Left lobe of liver (tissue), 2 donors: ENCODE data around the gene TEAD2. TPM values are rescaled to one million over a fixed set of nuclear protein-coding genes. Genes with fewer than 3 reads are reported as not detected.
A peak's percentile ranks its signal among the peaks of the same experiment; 100 is the strongest.

Source experiments
- ATAC-seq: fragments of 200-7000 bp; cut with Tn5 transposase; one replicate; pipeline ENCODE4 v1.9.1; 2020; ENCODE audit warnings: mild to moderate bottlenecking, moderate library complexity
- DNase-seq: peaks from one replicate; pipeline ENCODE4 v3.0.0-alpha.2; 2020; ENCODE audit warnings: low spot score
- total RNA-seq: library from RNA; stranded (reverse); gene quantifications from one replicate; pipeline ENCODE4 v1.2.1, GENCODE V29; 2021
- donor health status: DM: no; HTN: no; CAD: no; lungs with moderate emphysema.
- donor health status: DM: no; HTN: yes; CAD: no.

TEAD2 gene
- 5.1 TPM for total RNA-seq

DNA sequence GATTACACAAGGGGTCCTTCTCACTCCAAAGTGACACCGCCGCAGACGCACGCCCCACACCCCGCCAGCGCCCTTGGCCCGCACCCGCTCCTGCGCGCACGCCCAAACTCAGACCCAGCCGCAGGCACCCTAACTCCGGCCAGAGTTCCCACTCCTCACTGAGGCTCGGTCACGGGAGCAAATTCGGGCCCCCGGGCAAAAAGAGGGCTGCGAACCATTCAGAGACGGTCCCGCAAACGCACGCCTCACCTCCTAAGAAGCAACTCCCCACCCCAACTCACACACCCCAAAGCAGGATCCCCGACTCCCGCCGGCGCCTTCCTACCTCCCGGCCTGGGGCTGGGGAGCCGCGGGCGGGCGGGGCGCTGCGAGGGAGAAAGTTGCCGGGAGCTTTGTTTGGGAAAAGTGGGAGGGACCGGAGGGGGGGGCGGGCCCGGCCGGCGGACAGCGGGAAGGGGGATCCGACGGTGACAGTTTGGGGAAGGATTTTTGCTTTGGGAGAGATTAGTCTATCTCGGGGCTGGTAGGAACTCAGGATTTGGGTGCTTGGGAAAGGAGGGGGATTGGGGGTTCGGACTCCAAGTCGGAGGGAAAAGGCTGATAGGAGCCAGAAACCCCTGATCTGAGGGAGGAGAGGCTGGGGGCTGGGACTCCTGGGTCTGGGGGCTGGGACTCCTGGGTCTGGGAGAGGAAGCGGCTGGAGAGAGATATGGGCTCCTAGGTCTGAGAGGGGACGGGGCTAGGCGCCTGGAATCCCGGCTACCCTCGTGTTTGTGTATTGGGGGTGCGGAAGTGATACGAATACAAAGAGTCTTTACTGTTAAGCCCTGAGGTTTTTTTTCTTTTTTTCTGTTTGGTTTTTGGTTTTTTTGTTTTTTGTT, at the start of gene TEAD2:
Gene TEAD2 (minus strand): TSS at position 369 of the 881 bp plus-strand sequence. CDS start 2,341 bp downstream, outside the sequence.
- DNase-seq (peak; percentile 64), ATAC-seq (peak; percentile 61)

DNA sequence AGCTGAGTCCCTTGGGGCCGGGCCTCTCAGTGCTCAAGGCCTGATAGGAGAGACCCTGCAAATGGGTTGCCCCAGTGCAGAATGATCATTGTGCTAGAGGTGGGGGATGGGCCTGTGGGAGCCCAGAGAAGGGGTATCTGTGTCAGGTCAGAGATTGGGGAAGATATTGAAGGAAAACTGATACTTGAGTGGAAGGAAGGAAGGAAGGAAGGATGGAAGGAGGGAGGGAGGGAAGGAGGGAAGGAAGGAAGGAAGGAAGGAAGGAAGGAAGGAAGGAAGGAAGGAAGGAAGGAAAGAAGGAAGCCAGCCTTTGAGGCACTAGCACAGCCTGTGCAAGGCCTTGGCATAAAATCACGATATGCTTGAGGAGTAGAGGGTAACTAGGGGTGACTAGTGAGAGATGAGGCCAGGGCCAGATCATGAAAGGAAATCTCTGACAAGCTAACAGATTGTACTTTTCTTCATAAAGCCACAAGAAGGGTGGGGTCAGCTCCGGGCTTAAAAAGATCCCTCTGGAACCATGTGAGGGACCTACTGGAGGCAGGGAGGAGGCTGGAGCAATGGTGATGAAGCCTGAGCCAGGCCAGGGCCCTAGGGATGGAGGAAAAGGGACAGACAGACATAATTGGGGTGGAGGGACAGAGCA, 49.6 kb upstream of the TEAD2 start:
- DNase-seq (no peak), ATAC-seq (no peak)

DNA sequence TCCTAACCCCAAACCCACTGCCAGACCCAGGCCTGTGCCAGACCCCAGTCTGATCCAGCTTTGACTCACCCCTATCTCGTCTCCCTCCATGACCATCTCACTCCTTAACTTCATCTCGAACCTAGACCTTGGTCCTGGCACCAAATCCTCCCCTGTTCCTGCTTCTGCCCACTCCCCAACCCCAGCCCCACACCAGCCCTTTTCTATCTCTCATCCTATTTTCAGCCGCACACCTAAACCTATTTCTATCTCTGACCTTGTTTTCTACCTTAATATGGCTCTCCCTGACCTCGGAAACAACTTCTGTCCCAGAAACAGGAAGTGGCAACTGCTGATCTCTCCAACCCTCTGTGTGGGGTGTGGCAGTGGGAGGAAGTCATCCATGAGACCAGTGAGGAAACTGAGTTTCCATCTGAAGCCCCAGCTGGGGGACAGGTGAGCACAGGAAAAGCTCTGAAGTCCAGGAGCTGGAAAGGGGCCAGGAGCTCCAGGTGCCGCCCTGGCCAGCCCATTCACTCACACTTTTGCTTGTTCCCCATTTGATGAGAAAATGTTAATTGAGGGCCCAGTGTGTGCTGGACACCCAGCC, 47.3 kb upstream of the TEAD2 start:
- no peak for ATAC-seq

DNA sequence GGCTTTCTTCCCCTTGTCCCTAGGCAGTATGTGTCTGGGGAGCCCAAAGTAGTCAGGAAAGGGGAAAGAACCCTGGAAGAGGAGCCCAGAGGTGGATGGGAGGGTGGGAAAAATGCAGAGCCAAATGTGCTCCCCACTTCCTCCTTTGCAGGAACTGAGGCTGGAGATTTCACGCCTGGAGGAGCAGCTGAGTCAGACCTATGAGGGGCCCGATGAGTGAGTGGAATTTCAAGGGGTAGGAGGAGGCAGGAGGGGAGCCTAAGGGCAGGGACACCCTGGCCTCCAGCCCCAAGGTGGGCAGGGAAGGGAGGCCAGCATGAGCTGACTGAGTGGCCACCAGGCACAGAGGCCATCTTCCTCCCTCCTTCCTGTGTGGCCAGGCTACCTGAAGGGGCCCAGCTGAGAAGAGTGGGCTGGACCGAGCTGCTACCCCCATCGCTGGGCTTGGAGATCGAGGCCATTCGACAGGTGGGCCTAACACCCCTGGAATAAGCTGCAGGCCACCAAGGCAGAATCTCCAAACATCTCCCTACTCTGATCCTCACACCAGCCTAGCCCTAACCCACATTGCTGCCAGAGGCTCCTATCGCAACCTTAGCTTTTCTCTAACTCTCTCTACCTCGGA, 46.7 kb upstream of the TEAD2 start:
- DNase-seq (no peak), ATAC-seq (no peak)

More for the DNA sequence above, 47.3 kb upstream of the TEAD2 start:
- DNase-seq, result no peak

DNA sequence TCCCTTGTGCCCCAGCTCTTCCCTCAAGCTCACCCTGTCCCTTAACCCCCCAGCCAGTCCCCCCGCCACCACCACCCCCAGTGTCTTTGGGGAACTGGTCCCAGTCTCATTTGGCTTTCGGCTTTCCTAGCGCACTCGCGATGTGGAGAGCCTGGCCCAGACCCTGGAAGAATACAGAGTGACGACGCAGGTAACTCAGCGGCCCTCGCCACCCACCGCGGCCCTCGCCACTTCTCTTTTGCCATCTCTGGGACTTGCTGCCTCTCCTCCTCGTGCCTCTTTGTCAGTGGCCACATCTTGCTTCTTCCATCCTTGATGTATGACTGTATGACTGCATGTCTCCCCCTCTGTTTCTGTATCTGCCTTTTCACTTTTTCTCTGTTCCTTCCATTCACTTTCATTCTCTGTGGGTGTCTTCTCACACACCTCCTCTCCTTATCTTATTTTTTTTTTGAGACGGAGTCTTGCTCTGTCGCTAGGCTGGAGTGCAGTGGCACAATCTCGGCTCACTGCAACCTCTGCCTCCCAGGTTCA, 45.3 kb upstream of the TEAD2 start:
- DNase-seq (no peak), ATAC-seq (no peak)

DNA sequence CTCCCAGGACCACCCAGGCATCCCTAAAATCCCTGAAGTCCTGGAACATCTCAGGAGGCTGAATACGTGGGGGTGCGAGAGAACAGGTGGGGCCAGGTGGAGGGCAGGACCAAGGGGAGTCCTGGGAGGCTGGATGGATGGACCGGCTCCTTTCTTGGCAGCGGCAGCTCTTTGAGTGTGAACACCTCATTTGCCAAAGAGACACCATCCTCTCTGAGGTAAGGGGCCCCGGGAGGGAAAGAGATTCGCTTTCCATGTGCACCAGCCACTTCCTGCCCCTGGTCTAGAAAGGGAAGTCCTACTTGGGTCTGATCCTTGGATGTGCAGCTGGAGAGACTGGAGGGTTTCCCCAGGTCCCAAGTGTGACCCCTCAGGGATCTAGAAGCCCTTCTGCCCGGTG, 44.9 kb upstream of the TEAD2 start:
- ATAC-seq (no peak), DNase-seq (no peak)

DNA sequence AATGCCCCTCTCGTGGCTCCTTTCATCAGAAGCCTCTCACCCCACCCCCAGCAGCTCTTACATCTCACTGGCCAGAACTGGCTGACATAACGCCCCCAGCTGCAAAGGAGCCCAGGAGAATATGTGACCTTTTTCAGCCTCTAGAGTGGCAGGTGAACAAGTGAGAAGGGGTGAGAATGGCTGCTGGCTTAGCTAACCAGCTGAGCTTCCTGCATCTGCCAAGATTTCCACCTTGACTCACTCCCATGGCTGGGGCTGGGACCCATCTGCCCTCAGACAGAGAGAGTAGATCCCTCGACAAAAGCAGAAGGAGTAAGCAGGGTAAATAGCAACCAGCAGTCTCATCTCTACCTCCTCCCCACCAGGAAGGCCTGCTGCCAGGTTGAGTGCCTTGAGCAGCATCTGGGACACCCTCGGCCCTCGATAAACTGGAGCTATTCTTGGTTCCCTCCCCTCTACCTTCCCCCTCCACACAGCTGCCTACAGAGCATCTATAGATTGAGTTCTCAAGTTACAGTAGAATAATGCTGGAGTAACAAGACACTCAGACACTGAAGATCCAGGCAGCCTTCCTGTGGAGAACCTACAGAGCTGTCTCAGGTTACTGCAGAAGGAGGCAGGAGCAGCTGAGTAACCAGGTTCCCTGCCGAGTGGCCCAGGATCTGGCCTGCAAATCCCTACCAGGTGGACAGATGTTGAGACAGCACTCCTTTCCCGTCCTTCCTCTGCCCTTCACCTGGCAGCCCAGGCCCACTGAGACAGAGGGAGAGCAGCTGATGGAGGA, 41.4 kb upstream of the TEAD2 start:
- DNase-seq, result no peak
- ATAC-seq, result no peak

DNA sequence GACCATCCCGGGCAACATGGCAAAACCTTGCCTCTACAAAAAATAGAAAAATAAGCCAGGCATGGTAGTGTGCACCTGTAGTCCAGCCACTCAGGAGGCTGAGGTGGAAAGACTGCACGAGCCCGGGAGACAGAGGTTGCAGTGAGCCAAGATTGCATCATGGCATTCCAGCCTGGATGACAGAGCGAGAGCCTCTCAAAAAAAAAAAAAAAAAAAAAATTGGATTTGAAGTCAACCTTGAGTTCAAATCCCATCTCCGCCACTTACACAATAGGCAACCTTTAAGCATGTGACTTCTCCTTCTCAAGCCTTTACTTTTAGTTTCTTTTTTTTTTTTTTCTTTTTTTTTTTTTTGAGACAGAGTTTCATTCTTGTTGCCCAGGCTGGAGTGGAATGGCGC, 37.8 kb upstream of the TEAD2 start:
- ATAC-seq, result peak; percentile 53
- DNase-seq, result no peak

DNA sequence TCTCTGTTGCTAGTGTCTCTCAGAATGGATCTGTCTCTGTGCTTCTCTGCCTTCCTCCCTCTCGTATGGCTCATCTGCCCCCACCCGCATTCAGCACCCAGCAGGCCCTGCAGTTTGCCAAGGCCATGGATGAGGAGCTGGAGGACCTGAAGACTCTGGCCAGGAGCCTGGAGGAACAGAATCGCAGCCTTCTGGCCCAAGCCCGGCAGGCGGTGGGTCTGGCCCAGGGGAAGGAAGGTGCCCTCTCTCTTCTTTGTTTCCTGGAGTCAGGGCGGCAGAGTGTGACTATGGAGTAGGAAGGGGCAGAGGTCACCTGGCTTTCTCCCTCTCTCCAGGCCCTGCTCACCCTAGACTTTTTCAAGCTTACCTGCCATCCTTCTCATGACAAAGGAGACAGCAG, 36.7 kb upstream of the TEAD2 start:
- no peak for ATAC-seq
- DNase-seq, result no peak

DNA sequence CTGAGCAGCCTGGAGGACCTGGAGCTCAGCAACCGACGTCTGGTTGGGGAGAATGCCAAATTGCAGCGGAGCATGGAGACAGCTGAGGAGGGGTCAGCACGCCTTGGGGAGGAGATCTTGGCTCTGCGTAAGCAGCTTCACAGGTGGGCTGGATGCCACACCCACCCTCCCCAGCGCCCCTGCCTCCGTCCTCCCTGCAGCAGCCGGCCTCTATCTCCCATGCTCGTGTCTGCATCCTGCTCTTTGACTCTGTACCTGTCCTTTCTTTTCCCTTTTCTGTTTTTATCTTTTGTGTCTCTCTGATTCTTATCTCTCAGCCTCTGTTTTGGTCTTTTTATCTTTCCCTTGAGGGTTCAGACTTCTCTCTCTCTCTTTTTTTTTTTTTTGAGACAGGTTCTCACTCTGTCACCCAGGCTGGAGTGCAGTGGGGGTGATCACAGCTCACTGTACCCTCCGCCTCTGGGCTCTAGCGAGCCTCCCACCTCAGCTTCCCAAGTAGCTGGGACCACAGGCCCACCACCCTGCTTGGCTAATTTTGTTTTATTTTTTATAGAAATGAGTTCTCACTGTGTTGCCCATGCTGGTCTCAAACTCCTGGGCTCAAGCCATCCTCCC, 35.9 kb upstream of the TEAD2 start:
- DNase-seq, result no peak
- no peak for ATAC-seq

DNA sequence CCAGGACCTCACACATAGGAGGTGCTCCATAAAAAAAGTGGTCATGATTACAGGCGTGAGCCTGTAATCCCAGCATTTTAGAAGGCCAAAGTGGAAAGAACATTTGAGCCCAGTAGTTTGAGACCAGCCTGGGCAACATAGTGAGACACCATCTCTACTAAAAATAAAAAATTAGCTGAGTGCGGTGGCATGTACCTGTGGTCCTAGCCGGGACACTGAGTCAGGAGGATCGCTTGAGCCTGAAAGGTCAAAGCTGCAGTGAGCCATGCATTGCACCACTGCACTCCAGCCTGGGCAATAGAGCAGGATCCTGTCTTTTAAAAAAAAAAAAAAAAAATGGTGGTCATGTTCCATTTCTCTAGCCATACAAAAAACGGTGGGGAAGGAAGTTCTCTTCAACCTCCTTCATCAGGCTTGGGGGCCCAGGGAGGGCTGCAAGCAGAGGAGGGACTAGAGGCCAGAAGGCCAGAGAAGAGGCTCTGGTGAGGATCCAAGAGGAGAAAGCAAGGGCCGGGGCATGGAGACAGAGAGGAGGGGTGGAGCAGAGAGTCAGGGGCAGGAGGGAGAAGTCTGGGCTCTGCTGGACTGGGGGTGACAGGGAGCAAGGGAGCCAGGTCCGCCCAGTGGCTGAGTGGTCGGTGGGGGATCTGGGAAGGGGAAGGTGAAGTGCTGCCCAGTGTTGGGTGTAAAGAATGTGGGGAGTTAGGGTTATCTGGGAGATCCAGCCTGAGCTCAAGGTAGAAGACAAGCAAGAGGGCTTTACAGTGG, 34.7 kb upstream of the TEAD2 start:
- DNase-seq (no peak), ATAC-seq (no peak)

DNA sequence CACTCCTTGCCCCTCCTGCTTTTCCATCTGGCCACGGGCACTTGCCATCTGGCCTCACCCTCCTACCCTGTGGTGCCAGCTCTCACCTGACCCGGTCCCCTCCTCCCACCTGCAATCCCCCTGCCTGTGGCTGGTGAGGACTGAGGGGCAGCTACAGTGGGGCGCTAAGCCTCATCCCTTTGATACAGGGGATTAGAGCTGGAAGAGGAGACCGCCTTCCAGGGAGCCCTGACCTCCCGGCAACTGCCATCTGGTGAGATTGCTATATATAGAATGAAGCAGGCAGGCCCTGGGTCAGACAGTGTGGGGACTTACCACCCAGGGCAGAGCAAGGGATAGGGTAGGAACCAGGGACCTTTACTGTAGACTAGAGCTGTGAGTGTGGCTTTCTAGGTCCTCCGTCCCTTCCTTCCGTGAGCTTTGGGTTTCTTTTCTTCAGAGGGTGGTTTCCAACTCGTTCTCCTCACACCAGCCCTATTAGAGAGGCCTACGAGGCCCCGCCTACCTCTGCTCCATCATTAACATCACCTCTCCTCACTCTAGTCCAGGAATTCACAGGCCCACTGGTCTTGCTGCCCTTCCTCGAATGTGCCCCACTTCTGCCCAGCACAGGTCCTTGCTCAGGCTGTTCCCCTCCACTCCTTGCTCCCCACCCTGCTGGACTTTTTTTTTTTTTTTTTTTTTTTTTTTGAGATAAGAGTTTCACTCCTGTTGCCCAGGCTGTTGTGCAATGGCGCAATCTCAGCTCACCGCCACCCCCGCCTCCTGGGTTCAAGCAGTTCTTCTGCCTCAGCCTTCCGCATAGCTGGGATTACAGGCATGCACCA, 33.6 kb upstream of the TEAD2 start:
- ATAC-seq (no peak), DNase-seq (no peak)

DNA sequence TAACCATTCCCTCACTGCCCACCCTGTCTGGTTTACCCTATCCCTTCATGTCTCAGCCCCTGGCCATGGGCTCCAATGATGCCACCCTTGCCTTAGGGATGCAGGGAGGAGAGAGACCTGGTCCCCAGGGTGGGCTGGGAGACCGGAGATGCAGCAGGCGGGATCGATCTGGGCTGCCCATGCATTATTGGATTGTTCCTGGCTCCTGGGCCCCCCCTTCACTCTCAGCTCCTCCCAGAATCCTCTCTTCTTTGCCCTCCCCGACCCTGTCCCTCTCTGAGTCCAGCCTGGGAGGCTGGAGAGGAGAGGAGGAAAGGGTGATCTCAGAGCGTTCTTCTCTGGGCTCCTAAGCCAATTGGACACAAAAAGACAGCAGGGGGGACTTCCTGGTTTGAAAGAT, 31.7 kb upstream of the TEAD2 start:
- ATAC-seq (no peak), DNase-seq (no peak)

DNA sequence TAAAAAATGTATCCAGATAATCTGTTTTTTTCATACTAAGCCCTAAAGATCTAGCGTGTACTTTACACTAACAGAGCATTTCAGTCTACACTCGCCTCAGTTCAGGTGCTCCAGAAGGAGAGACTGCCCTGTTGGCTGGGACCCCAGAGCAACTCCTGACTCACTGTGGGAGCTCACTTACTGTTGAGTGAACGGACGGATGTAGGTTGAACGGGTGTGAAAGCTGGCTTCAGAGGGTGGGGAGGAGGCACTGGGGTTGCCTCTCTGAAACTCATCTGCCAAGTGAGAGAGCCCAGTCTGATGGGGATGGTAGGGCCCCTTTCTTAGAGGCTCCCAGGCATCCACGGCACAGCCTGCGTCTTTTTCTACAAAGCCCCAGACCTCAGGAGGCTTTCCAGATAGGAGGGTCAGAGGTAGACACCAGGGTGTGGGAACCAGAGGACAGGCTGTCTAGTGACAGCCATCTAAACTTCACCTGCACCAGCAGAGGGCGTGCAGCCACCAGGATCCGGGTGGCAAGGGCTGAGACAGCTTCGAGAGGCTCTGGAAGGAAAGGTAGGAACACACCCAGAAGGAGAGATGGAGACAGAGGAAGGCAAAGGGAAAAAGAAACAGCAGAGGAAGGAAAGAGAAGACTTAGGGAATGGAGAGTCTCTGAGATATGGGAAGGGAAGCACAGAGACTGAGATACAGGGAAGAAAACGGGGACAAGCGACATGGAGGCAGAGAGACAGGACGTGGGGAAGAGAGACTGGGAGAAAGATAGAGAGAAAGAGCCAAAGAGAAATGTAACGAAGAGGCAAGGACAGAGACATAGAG, 29.6 kb upstream of the TEAD2 start:
- ATAC-seq (peak; percentile 91), DNase-seq (peak; percentile 74)

DNA sequence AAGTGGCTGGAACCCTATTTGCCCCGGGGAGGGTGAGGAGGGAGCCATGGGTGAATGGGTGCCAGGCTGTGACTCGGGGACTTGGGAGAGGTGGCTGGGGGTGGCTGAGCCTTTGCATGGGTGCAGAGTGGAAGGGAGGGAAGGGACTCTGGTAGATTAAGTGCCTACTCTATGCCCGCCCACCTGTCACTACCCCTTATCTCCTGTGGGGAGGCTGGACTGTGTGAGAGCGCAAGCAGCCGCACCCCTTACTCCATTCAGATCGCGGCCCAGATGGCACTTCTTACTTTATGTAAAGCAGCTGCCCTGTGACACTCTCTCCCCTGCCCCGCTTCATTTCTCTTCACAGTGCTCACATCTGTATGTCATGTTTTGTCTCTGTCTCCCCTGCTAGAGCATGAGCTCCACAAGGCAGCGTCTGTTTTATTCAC, 28.7 kb upstream of the TEAD2 start:
- ATAC-seq, result no peak
- DNase-seq, result no peak

DNA sequence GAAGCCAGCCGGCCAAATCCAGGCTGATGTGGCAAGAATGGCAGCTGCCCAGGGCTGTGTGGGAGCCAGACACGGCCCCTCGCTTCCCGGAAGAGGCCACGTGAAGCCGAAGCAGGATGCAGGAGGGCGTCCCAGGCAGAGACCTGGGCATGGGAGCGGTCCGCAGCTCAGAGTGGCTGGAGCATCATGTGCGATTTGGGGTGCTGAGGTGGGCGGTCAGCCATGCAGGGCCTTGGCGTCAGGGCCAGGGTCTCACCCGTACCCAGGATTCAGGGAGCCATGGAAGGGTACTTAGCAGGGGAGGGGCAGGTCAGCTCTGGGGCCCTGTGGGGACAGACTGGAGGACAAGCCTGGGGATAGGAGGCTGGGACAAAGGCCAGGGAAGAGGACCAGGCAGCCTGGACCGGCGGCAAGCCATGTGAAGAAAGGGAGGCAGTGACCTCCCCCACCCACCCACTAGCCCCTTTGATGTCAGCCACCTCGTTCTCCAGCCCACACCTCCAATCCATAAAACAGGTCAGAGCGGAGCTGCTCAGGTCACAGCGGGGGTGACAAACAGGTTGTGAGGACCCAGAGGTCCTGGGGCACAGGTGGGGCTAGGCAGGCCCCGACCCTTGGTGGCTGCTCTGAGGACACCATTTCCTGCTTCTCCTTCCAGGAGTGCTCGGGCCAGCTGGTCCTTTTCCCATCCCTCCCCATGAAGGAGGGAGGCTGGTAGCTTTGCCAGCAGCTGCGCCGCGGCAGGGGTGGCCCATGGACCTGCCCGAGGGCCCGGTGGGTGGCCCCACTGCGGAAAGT, 28.1 kb upstream of the TEAD2 start:
- no peak for DNase-seq

DNA sequence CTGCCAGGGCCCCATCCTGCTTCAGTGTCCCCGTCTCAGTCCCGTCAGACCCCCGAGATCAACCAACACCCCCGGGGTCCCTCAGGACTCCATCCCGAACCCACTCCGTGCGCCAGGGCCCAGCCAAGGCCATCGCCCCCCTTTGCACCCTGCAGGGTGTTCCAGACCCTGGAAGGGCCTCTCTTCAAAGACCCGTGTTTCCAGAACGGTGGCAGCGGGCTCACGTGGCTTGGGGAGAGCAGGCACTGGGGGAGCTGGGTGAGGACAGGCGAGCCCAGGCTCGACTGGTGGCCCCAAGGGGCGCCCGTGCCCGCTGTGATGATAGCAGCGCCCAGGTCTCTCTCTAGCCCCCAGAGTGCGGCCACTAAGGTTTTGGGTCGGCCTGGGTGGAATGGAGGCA, 27.2 kb upstream of the TEAD2 start:
- no peak for DNase-seq
- ATAC-seq, result no peak

More for the DNA sequence above, 28.1 kb upstream of the TEAD2 start:
- no peak for ATAC-seq
